B cell (primary cell): ENCODE data around the gene CCDC9.

ENCODE experiments used
- EZH2 ChIP-seq: IDR thresholded peaks from 2 replicates; pipeline ENCODE4 v1.6.1; 2012; ENCODE audit warnings: borderline replicate concordance, low read depth, mild to moderate bottlenecking, moderate library complexity, low read length; ENCODE audit not compliant: insufficient read depth, poor library complexity, severe bottlenecking
- TF ChIP-seq, protein P1 (sequence below): fragments of 200-600 bp; IDR thresholded peaks from one replicate; pipeline ENCODE4 v1.8.0; 2022; ENCODE audit warnings: antibody characterized with exemption, mild to moderate bottlenecking

GRCh38 chr19:47302249-47302648 lies 45.9 kb downstream of the CCDC9 start:
- TF ChIP-seq, protein P1, sequence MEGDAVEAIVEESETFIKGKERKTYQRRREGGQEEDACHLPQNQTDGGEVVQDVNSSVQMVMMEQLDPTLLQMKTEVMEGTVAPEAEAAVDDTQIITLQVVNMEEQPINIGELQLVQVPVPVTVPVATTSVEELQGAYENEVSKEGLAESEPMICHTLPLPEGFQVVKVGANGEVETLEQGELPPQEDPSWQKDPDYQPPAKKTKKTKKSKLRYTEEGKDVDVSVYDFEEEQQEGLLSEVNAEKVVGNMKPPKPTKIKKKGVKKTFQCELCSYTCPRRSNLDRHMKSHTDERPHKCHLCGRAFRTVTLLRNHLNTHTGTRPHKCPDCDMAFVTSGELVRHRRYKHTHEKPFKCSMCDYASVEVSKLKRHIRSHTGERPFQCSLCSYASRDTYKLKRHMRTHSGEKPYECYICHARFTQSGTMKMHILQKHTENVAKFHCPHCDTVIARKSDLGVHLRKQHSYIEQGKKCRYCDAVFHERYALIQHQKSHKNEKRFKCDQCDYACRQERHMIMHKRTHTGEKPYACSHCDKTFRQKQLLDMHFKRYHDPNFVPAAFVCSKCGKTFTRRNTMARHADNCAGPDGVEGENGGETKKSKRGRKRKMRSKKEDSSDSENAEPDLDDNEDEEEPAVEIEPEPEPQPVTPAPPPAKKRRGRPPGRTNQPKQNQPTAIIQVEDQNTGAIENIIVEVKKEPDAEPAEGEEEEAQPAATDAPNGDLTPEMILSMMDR, result no peak
- TF ChIP-seq EZH2, result no peak
